BLaER1 treated with 17β-estradiol and CSF1 and Interleukin-3, amounts not matched to agents 10 nM and 100 nM (cell line): Measurements from ENCODE around the gene ICA1L.
"Not testable (repeated sequence)": the region's sequence is repeated elsewhere in the genome, so short reads cannot be mapped to it uniquely, and the experiment has no call there.

Experiments used
- H3K27ac ChIP-seq, 11 experiments: shearing (Covaris generic); formaldehyde crosslinking; 2 replicates each; pipeline ENCODE4 v1.8.1; 2022
- H3K27me3 ChIP-seq, 11 experiments: shearing (Covaris generic); formaldehyde crosslinking; 2 replicates each; pipeline ENCODE4 v1.8.1; 2022
- H3K36me3 ChIP-seq, 11 experiments: shearing (Covaris generic); formaldehyde crosslinking; 2 replicates each; pipeline ENCODE4 v1.8.1; 2022
- H3K4me1 ChIP-seq, 10 experiments: shearing (Covaris generic); formaldehyde crosslinking; 2 replicates each; pipeline ENCODE4 v1.8.1; 2022
- H3K4me2 ChIP-seq, 11 experiments: shearing (Covaris generic); formaldehyde crosslinking; 2 replicates each; pipeline ENCODE4 v1.8.1; 2022
- H3K4me3 ChIP-seq, 10 experiments: shearing (Covaris generic); formaldehyde crosslinking; 2 replicates each; pipeline ENCODE4 v1.8.1; 2022
- H3K9ac ChIP-seq, 11 experiments: shearing (Covaris generic); formaldehyde crosslinking; 2 replicates each; pipeline ENCODE4 v1.8.1; 2022
- H3K9me3 ChIP-seq, 11 experiments: shearing (Covaris generic); formaldehyde crosslinking; replicated peaks in 1 of 11; 2 replicates each; pipeline ENCODE4 v1.8.1; 2022
- H4K20me1 ChIP-seq, 11 experiments: shearing (Covaris generic); formaldehyde crosslinking; 2 replicates each; pipeline ENCODE4 v1.8.1; 2022
- Cebpa-rat ChIP-seq, 11 experiments: shearing (Covaris generic); IDR thresholded peaks; 2 replicates each; pipeline ENCODE4 v1.8.1; 2022

Gene ICA1L

DNA sequence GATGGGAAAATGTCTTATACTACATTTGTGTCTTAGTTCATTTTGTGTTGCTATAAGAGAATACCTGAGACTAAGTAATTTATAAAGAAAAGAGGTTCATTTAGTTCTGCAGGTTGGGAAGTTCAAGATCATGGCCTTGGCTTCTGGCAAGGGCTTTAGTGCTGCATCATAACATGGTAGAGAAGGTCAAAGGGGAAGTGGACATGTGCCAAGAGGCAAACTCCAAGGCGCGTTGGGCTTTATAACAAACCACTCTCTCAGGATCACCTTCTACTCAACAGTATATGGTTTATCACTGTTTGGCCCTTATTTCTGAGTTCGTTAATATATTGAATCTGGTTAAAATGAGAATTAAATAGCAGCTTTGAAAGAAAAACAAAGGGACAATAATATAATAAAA, 58.2 kb downstream of the ICA1L start:
- H3K4me1 ChIP-seq: no peaks in the 10 kb centered on the region
- H3K4me2 ChIP-seq: no peak overlapping the region
- peaks cover 0 to 8% (median 0%) of the 10 kb centered on the region in 11 experiments; a peak in 4 of 22 replicates for H3K36me3 ChIP-seq
- no peaks in the 10 kb centered on the region for H4K20me1 ChIP-seq
- no peak for TF ChIP-seq Cebpa-rat (IDR thresholded peaks at IDR 0.05)
- H3K27me3 ChIP-seq: no peaks in the 10 kb centered on the region
- no peak overlapping the region for H3K27ac ChIP-seq
- H3K9me3 ChIP-seq: peaks cover 5 to 23% (median 16%) of the 10 kb centered on the region in 11 experiments; a peak in 20 of 22 replicates
- no peak overlapping the region for H3K9ac ChIP-seq
- H3K4me3 ChIP-seq: no peak overlapping the region

DNA sequence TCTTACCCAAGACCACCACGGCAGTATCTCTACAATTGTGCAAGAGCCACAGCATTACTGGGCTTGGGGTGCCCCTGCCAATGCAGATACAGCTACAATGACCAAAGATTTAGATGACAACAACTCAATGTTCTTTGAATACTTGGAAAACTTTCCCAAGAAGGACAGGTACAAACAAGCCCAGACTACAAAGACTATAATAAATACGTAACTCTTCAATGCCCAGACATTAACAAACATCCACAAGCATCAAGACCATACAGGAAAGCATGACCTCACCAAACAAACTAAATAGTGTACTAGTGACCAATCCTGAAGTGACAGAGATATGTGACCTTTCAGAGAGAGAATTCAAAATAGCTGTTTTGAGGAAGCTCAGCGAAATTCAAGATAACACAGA, 62.8 kb downstream of the ICA1L start:
- Histone ChIP-seq H3K27me3 (no peaks in the 10 kb centered on the region), H3K27ac (no peak overlapping the region), H3K36me3 (peaks cover 0 to 12% (median 0%) of the 10 kb centered on the region in 11 experiments; a peak in 4 of 22 replicates), H4K20me1 (no peaks in the 10 kb centered on the region), H3K9ac (no peak overlapping the region), H3K9me3 (peaks cover 5 to 23% (median 16%) of the 10 kb centered on the region in 11 experiments; a peak in 20 of 22 replicates), H3K4me1 (no peaks in the 10 kb centered on the region), H3K4me3 (no peak overlapping the region), H3K4me2 (no peak overlapping the region)
- TF ChIP-seq Cebpa-rat (IDR thresholded peaks at IDR 0.05): no peak

DNA sequence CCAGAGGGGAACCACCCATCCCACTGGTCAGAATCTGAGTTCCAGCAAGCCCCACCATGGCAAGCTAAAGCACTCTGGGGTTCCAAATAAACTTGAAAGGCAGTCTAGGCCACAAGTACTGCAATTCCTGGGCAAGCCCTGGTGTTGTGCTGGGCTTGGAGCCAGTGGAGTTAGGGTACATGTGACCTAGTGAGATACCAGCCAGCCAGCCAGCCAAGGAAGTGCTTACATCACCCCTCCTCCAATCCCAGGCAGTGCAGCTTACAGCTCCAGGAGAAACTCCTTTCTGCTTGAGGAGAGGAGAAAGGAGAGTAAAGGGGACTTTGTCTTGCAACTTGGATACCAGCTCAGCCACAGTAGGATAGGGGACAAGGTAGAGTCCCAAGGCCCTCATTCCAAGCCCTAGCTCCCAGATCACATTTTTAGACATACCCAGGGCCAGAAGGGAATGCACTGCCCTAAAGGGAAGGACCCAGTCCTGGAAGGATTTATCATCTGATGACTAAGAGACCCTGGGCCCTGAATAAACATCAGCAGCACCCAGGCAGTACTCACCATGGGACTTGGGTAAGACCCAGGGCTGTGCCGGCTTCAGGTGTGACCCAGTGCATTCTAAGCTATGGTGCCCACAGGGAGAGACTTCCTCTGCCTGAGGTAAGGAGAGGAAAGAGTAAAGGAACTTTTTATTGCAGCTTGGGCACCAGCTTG, 64.0 kb downstream of the ICA1L start:
- H3K4me3 ChIP-seq, H4K20me1 ChIP-seq, H3K4me1 ChIP-seq, H3K9ac ChIP-seq, H3K27me3 ChIP-seq, H3K27ac ChIP-seq, H3K4me2 ChIP-seq: not testable (repeated sequence)
- peaks cover 0 to 12% (median 0%) of the 10 kb centered on the region in 11 experiments; a peak in 4 of 22 replicates for H3K36me3 ChIP-seq
- H3K9me3 ChIP-seq: peaks cover 5 to 23% (median 16%) of the 10 kb centered on the region in 11 experiments; a peak in 20 of 22 replicates

DNA sequence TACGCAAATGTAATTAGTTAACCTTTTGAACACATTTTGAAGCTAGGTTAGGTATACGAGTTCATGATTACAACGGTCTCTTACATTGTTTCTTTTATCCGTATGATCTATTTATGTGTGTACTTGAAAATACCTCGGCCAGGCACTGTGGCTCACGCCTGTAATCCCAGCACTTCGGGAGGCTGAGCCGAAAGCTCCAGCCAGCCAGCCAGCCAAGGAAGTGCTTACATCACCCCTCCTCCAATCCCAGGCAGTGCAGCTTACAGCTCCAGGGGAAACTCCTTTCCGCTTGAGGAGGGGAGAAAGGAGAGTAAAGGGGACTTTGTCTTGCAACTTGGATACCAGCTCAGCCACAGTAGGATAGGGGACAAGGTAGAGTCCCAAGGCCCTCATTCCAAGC, 65.7 kb downstream of the ICA1L start:
- H4K20me1 ChIP-seq, H3K4me3 ChIP-seq, H3K27ac ChIP-seq, H3K4me2 ChIP-seq, H3K9ac ChIP-seq, H3K4me1 ChIP-seq, H3K27me3 ChIP-seq: not testable (repeated sequence)
- Histone ChIP-seq H3K36me3 (peaks cover 0 to 12% (median 0%) of the 10 kb centered on the region in 11 experiments; a peak in 4 of 22 replicates), H3K9me3 (peaks cover 5 to 17% (median 12%) of the 10 kb centered on the region in 11 experiments; a peak in 20 of 22 replicates)

DNA sequence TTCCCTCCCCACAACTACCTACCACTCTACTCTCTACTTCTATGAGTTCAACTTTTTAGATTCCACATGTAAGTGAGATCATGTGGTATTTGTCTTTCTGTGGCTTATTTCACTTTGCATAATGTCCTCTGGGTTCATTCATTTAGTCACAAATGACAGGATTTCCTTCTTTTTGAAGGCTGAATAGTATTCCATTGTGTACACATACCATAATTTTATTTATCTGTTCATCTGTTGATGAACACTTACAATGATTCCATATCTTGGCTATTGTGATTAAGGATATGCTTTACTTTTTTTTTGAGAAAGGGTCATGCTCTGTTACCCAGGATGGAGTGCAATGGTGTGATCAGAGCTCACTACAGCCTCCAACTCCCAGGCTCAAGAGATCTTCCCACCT, 73.6 kb downstream of the ICA1L start:
- Histone ChIP-seq H4K20me1 (no peaks in the 10 kb centered on the region), H3K4me3 (no peak overlapping the region), H3K27me3 (no peaks in the 10 kb centered on the region), H3K9ac (no peak overlapping the region), H3K27ac (no peak overlapping the region), H3K9me3 (peaks cover 5 to 18% (median 13%) of the 10 kb centered on the region in 11 experiments; a peak in 15 of 22 replicates), H3K36me3 (peaks cover 0 to 14% (median 9%) of the 10 kb centered on the region in 11 experiments; a peak in 6 of 22 replicates), H3K4me1 (no peaks in the 10 kb centered on the region), H3K4me2 (no peak overlapping the region)
- no peak for TF ChIP-seq Cebpa-rat (IDR thresholded peaks at IDR 0.05)

DNA sequence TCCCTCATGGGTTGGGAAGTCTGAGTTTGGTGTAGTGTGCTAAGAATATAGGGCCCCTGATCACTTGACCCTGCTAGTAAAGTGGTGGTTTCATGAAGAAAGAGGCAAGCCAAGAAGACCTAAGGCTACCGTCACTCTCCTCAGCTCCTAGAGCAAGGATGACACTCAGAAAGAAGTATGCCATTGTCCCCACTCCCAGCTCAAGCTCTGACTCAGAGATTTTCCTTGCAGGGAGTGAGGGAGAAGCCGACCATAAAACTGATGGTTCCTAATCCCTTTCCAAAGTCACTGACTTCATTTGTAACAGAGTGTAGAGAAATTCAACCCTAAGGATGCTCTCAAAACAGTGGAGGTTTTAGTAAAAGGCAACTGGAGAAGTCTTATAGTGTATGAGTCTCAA, 80.9 kb downstream of the ICA1L start:
- no peaks in the 10 kb centered on the region for H3K27me3 ChIP-seq
- no peak overlapping the region for H3K9ac ChIP-seq
- no peaks in the 10 kb centered on the region for H3K4me1 ChIP-seq
- peaks cover 0 to 22% (median 12%) of the 10 kb centered on the region in 11 experiments; a peak in 15 of 22 replicates for H3K36me3 ChIP-seq
- no peak overlapping the region for H3K4me2 ChIP-seq
- no peak overlapping the region for H3K27ac ChIP-seq
- H3K4me3 ChIP-seq: no peak overlapping the region
- TF ChIP-seq Cebpa-rat (IDR thresholded peaks at IDR 0.05): no peak
- H4K20me1 ChIP-seq: no peaks in the 10 kb centered on the region
- no peaks in the 10 kb centered on the region for H3K9me3 ChIP-seq

DNA sequence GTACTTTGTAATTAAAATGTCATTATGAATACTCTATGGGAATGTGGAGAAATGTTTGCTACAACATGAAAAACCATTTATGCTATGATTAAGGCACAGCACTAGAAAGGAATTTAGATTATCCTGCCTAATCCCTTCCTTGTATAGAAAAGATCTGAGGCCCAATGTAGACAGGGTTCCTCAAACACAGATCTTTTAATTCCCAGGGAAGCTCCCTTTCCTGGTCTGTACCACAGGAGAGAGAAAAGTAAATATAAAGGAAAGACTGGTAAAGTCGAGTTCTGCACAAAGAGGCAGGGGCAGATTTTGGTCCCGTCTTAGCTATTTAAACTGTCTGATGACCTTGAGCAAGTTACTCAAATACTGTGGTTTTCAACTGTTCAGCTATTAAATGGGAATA, 84.7 kb downstream of the ICA1L start:
- peaks cover 0 to 60% (median 32%) of the 10 kb centered on the region in 11 experiments; a peak in 16 of 22 replicates for H3K36me3 ChIP-seq
- H3K4me1 ChIP-seq: no peaks in the 10 kb centered on the region
- no peaks in the 10 kb centered on the region for H3K9me3 ChIP-seq
- no peaks in the 10 kb centered on the region for H3K27me3 ChIP-seq
- H3K4me2 ChIP-seq: no peak overlapping the region
- H3K9ac ChIP-seq: no peak overlapping the region
- no peak overlapping the region for H3K4me3 ChIP-seq
- no peaks in the 10 kb centered on the region for H4K20me1 ChIP-seq
- TF ChIP-seq Cebpa-rat (IDR thresholded peaks at IDR 0.05): no peak
- no peak overlapping the region for H3K27ac ChIP-seq

DNA sequence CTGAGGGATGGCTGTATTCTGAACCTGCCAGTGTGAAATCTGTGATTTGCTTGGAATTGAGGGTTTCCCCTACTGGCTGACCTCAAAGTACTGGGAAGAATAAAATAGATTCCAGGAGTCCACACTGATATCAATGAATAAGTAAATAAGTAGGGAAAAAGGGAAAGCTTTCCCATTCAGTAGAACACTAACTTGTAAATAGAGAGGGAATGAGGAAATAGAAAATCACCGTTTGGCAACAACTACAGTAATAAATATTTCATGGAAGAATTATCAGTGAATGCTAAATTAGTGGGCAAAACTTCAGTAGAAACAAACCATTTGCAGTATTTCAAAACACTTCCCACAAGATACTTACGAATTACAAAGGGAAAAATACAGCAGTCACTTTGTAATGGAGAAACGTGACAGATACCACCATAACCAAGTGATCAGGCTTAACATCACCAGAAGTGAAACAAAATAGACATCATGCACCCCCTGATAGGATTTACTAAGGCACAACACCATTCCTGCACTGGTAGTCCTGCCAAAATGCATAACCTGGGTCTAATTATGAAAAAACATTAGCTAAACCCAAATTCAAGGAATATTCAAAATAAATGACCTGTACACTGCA, 88.5 kb downstream of the ICA1L start:
- Histone ChIP-seq H3K4me3 (no peak overlapping the region), H3K9me3 (no peaks in the 10 kb centered on the region), H3K27ac (no peak overlapping the region), H3K36me3 (peaks cover 0 to 84% (median 41%) of the 10 kb centered on the region in 11 experiments; a peak in 15 of 22 replicates), H4K20me1 (no peaks in the 10 kb centered on the region), H3K4me1 (peaks cover 0 to 7% (median 0%) of the 10 kb centered on the region in 10 experiments; a peak in 3 of 20 replicates), H3K4me2 (no peak overlapping the region), H3K27me3 (no peaks in the 10 kb centered on the region), H3K9ac (no peak overlapping the region)
- TF ChIP-seq Cebpa-rat (IDR thresholded peaks at IDR 0.05): no peak

GRCh38 chr2:202780514-202781021, 91.0 kb downstream of the ICA1L start:
- Histone ChIP-seq H3K36me3 (peaks cover 0 to 90% (median 47%) of the 10 kb centered on the region in 11 experiments; a peak in 14 of 22 replicates), H4K20me1 (no peaks in the 10 kb centered on the region), H3K4me1 (peaks cover 0 to 8% (median 0%) of the 10 kb centered on the region in 10 experiments; a peak in 3 of 20 replicates), H3K27ac (no peak overlapping the region), H3K9me3 (no peaks in the 10 kb centered on the region), H3K27me3 (no peaks in the 10 kb centered on the region), H3K9ac (no peak overlapping the region), H3K4me3 (no peak overlapping the region), H3K4me2 (no peak overlapping the region)
- no peak for TF ChIP-seq Cebpa-rat (IDR thresholded peaks at IDR 0.05)
